COLO829 (cell line): ENCODE data around the gene SHROOM1.

Source experiments
- DNase-seq: peaks from one replicate; pipeline ENCODE4 v3.0.0; 2012; ENCODE audit warnings: low spot score

Gene SHROOM1

DNA sequence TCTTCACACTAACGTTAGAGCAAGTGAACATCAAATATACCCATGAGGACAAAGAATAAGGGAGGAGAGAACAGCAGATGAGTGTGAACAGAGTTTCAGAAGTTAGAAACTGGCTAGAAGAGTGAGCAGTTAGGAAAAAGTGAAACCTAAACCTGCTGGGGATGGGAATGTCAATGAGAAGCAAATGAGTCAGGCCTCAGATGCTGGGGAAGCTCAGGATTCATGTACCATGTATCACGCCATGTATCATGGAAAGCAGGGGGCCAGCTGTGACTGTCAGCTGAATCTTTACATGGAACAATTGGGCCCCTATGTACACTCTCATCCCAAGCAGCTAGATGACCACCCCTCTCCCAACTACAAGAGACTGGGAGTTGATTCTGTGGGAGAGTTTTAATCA lies 19.6 kb upstream of the SHROOM1 start:
- DNase-seq = no peak

- no peak for DNase-seq
Measured at GRCh38 chr5:132849347-132849746, 18.9 kb upstream of the SHROOM1 start.

DNA sequence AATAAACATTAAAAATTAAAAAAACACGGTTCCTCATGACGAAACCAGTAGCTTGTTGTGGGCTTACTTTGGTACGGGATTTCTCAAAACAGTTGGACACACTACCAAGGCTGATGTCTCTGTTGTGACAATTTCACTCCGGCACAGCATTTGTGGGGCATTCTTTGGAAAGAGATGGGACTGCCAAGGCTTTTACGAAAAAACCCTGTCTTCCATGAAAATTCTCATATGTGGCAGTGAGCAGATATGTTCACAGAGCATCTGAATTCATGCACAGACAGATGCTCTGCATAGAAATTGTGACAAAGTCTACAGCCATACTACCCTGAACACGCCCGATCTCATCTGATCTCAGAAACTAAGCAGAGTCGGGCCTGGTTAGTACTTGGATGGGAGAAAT lies 17.8 kb upstream of the SHROOM1 start:
- DNase-seq = no peak

DNA sequence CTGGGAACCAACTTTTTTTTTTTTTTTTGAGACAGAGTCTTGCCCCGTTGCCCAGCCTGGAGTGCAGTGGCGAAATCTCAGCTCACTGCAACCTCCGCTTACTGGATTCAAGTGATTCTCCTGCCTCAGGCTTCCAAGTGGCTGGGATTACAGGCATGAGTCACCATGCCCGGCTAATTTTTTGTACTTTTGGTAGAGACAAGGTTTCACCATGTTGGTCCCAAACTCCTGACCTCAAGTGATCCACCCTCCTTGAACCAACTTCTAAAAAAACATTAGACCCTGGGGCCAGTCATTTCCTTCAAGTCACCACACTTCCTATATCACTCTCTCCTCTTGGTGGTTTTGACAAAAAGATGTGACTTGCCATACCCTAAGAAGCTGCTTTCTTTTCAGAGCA lies 10.9 kb upstream of the SHROOM1 start:
- DNase-seq = no peak

DNA sequence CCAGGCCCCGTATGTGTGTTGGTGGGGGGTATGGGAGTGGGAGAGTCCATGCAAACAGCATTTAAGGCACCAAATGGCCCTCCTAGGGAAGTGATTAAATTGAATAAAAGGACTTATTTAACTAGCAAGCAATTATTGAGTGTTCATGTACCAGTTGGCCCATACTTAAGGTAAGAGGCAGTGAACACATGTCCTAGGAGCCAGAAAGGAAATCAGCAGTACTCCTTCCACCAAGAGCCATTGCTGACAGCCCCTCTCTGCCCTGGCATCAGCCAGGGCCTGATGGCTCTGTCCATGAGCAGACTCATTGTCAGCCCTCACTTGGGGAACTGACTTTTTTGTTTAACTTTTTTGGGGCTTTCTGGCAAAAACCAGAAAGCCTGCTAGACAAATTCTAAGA lies 10.4 kb upstream of the SHROOM1 start:
- no peak for DNase-seq

GRCh38 chr5:132840313-132840712 lies 9.9 kb upstream of the SHROOM1 start:
- DNase-seq = no peak

- no peak for DNase-seq
Measured at GRCh38 chr5:132839426-132840301, 9.2 kb upstream of the SHROOM1 start.

GRCh38 chr5:132838516-132839282 lies 8.3 kb upstream of the SHROOM1 start:
- no peak for DNase-seq

GRCh38 chr5:132837868-132838267 lies 7.4 kb upstream of the SHROOM1 start:
- DNase-seq = no peak

DNA sequence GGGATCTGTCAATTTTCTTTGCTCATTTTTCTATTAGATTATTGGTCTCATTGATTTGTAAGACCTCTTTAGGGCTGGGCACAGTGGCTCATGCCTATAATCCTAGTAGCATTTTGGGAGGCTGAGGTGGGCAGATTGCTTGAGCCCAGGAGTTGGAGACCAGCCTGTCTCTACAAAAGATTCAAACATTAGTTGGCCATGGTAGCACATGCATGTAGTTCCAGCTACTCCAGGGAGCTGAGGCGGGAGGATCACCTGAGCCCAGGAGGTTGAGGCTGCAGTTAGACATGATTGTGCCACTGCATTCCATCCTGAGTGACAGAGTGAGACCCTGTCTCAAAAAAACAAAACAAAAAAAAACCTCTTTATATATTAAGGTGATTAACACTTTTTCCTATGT lies 6.4 kb upstream of the SHROOM1 start:
- no peak for DNase-seq

GRCh38 chr5:132834057-132834456 lies 3.6 kb upstream of the SHROOM1 start:
- no peak for DNase-seq

DNA sequence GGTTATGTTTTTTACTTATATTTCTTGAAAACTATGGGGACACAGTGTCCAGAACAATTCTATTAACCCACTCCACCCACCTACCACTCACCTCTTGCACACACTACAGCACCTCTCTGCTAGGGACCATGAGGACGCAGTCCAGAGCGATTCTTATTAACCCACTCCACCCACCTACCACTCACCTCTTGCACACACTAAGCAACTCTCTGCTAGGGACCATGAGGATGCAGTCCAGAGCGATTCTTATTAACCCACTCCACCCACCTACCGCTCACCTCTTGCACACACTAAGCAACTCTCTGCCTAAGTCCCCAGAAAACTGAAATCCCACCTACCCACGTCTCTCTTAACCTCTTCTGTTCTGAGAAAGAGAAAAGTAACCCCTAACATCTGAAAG lies 2.2 kb upstream of the SHROOM1 start:
- DNase-seq = no peak

- no peak for DNase-seq
Measured at GRCh38 chr5:132831095-132831860, 831 bp upstream of the SHROOM1 start.

- DNase-seq = peak; percentile 49
Measured at GRCh38 chr5:132829742-132830435, 558 bp downstream of the SHROOM1 start.

DNA sequence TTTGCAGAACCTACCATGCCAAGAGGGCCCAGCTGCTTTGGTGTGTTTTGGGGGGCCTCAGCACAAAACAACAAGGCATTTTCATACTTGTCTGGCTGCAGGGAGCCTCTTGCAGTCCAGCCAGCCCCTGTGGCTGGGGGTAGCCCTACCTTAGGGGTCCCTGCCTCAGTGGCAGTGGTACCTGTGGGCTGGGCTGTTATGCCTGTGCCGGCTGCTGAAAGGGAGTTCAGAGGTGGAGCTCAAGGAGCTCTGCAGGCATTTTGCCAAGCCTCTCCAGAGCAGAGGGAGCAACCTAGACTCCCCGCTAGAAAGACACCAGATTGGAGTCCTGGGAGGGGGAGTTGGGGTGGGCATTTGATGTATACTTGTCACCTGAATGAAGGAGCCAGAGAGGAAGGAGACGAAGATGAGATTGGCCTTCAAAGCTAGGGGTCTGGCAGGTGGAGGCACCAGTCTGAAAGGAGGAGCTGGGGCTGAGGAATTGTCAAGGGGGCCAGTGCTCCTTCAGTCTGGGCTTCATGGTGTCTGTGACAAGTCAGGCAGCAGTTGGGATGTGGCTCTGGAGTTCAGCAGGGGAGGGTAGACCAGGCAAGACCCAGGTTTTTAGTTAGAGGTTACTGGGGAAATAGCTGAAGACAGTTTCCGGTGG lies 1.5 kb downstream of the SHROOM1 start:
- DNase-seq = no peak

GRCh38 chr5:132827943-132828673 lies 2.3 kb downstream of the SHROOM1 start:
- DNase-seq = no peak

GRCh38 chr5:132826424-132827082 lies 3.9 kb downstream of the SHROOM1 start:
- DNase-seq = no peak

DNA sequence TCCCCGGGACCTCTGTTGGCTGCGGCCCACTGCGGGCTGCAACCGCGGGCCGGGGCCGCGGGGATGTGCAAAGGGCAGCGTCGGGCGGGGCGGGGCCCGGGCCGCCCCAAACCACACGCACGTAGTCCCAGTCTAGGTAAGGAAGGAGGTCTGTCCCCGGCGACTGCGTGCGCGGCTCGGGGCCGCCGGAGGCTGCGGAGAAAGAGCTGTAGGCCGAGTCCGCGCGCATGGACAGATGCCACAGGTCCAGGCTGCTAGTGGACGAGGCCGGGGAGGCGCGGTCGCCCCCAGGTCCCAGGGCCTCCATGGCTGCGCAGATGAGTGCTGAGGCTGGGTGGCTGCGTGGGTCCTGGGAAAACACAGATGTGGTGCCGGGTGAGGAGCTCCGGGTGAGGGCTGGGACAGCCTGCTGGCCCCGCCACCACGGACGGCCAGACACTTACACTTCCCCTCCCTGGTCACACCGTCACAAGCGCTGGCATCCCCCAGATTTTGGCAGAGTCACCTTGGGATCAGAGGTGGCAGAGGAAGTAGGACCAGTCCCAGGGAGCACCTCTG lies 4.5 kb downstream of the SHROOM1 start:
- no peak for DNase-seq

- DNase-seq = no peak
Measured at GRCh38 chr5:132825033-132825833, 5.2 kb downstream of the SHROOM1 start.
